ENCODE results near the gene GSTCD. TPM values are rescaled to one million over a fixed set of nuclear protein-coding genes. Genes with fewer than 3 reads are reported as not detected.
"Not testable (repeated sequence)": the region's sequence is repeated elsewhere in the genome, so short reads cannot be mapped to it uniquely, and the experiment has no call there.

The GSTCD gene
- total RNA-seq, 5 donors from 2014 or later (not counting 1 experiment from before 2014, with no cell fraction given): 5.1 to 7.5 (median 5.2) TPM

DNA sequence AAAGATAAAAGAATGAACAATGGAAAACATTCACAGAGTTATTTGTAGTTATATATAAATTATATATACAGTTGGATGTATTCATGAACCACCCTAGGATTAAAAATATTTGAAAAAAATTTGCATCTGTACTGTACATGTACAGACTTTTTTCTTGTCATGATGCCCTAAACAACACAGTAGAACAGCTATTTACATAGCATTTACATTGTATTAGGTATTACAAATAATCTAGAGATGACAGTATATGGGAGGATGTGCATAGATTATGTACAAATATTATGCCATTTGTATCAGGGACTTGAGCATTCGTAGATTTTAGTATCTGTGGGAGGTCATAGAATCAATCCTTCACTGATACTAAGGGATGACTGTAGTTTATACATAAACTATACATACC is 44.8 kb downstream of the GSTCD start:
- no peaks in the 10 kb centered on the region for H3K4me1 Mint-ChIP-seq
- H3K36me3 Mint-ChIP-seq: peaks cover 3% of the 10 kb centered on the region
- DNase-seq (no peak), ATAC-seq (replicated peaks in 1 of 4) (no peak)
- no peaks in the 10 kb centered on the region for H3K9me3 Mint-ChIP-seq
- Histone ChIP-seq H3K9me3 (no peaks in the 10 kb centered on the region), H3K27me3 (replicated peaks in 1 of 2; ENCODE audit: control insufficient read depth in 2 of 2, extremely low read depth in 1 of 2, insufficient read depth in 2 of 2, low read length in 1 of 2) (no peaks in the 10 kb centered on the region), H3K36me3 (ENCODE audit: control insufficient read depth in 2 of 2, extremely low read depth in 1 of 2, insufficient read depth in 1 of 2, low read length in 1 of 2) (no peaks in the 10 kb centered on the region), H3K4me1 (ENCODE audit: control insufficient read depth in 1 of 2, extremely low read depth in 1 of 2, insufficient read depth in 2 of 2, low read length in 2 of 2) (no peaks in the 10 kb centered on the region), H3K27ac (ENCODE audit: low read length) (no peak overlapping the region), H3K4me3 (ENCODE audit: control insufficient read depth in 1 of 2, extremely low read depth in 1 of 2, low read length in 1 of 2) (no peak overlapping the region)
- ChIA-PET POLR2A (no interaction called here), CTCF (interaction anchor here (0.7 kb wide), 2 partner anchors 257 to 457 kb away, joined by 3 read pairs; no protein-coding TSS in a partner anchor)
- H3K27ac Mint-ChIP-seq: no peak overlapping the region
- no CpG with 5 or more reads among the region's 1 CpG for WGBS (ENCODE audit: insufficient coverage)
- no peaks in the 10 kb centered on the region for H3K27me3 Mint-ChIP-seq
- no peak overlapping the region for H3K4me3 Mint-ChIP-seq

DNA sequence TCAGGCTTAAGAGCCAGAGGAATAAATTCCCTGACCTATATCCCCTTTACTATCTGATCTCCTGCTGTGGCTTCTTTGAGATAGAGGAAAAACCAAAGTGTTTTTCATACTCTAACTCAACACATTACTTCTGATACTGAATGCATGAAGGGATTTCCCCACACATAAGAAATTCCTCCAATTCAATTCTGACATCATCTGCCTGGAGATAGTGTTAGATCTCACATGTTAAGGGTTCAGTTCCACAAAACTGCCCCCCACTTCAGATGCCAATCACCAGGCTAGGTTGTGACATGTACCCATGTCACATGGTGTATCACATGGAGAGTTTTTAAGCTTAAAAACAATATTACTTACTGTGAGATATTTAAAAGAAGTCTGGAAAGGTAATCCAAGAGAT is 46.8 kb downstream of the GSTCD start:
- Mint-ChIP-seq H3K9me3 (no peaks in the 10 kb centered on the region), H3K36me3 (no peaks in the 10 kb centered on the region), H3K4me3 (no peak overlapping the region), H3K27ac (no peak overlapping the region), H3K4me1 (no peaks in the 10 kb centered on the region), H3K27me3 (no peaks in the 10 kb centered on the region)
- ChIA-PET CTCF (interaction anchor here in 1 of 2 donors (0.6 kb wide), 1 partner anchor 308 kb away, joined by 6 read pairs; no protein-coding TSS in a partner anchor), POLR2A (no interaction called here)
- Histone ChIP-seq H3K4me1 (ENCODE audit: control insufficient read depth in 1 of 2, extremely low read depth in 1 of 2, insufficient read depth in 2 of 2, low read length in 2 of 2) (no peaks in the 10 kb centered on the region), H3K4me3 (ENCODE audit: control insufficient read depth in 1 of 2, extremely low read depth in 1 of 2, low read length in 1 of 2) (no peak overlapping the region), H3K27ac (ENCODE audit: low read length) (no peak overlapping the region), H3K27me3 (replicated peaks in 1 of 2; ENCODE audit: control insufficient read depth in 2 of 2, extremely low read depth in 1 of 2, insufficient read depth in 2 of 2, low read length in 1 of 2) (no peaks in the 10 kb centered on the region), H3K9me3 (no peaks in the 10 kb centered on the region), H3K36me3 (ENCODE audit: control insufficient read depth in 2 of 2, extremely low read depth in 1 of 2, insufficient read depth in 1 of 2, low read length in 1 of 2) (no peaks in the 10 kb centered on the region)
- no peak for ATAC-seq (replicated peaks in 1 of 4)
- DNase-seq: no peak

GRCh38 chr4:105758958-105759357 is 50.4 kb downstream of the GSTCD start:
- no peaks in the 10 kb centered on the region for H3K9me3 Mint-ChIP-seq
- no CpG with 5 or more reads among the region's 1 CpG for WGBS (ENCODE audit: insufficient coverage)
- H3K36me3 Mint-ChIP-seq: no peaks in the 10 kb centered on the region
- no peak overlapping the region for H3K4me3 ChIP-seq (ENCODE audit: control insufficient read depth in 1 of 2, extremely low read depth in 1 of 2, low read length in 1 of 2)
- ATAC-seq (replicated peaks in 1 of 4) (no peak), DNase-seq (no peak)
- POLR2A ChIA-PET: interaction anchor here in 1 of 2 donors (0.6 kb wide), 1 partner anchor 16 kb away, joined by 14 read pairs; no protein-coding TSS in a partner anchor
- H3K27me3 Mint-ChIP-seq: no peaks in the 10 kb centered on the region
- no peak overlapping the region for H3K4me3 Mint-ChIP-seq
- H3K9me3 ChIP-seq: no peaks in the 10 kb centered on the region
- no peak overlapping the region for H3K27ac Mint-ChIP-seq
- no peaks in the 10 kb centered on the region for H3K27me3 ChIP-seq (replicated peaks in 1 of 2; ENCODE audit: control insufficient read depth in 2 of 2, extremely low read depth in 1 of 2, insufficient read depth in 2 of 2, low read length in 1 of 2)
- no peak overlapping the region for H3K27ac ChIP-seq (ENCODE audit: low read length)
- H3K4me1 ChIP-seq (ENCODE audit: control insufficient read depth in 1 of 2, extremely low read depth in 1 of 2, insufficient read depth in 2 of 2, low read length in 2 of 2): no peaks in the 10 kb centered on the region
- CTCF ChIA-PET: interaction anchor here in 1 of 2 donors (0.7 kb wide), 1 partner anchor 9 kb away, joined by 11 read pairs; no protein-coding TSS in a partner anchor
- no peaks in the 10 kb centered on the region for H3K4me1 Mint-ChIP-seq
- no peaks in the 10 kb centered on the region for H3K36me3 ChIP-seq (ENCODE audit: control insufficient read depth in 2 of 2, extremely low read depth in 1 of 2, insufficient read depth in 1 of 2, low read length in 1 of 2)

GRCh38 chr4:105765690-105766407 is 57.3 kb downstream of the GSTCD start:
- Histone ChIP-seq H3K36me3 (ENCODE audit: control insufficient read depth in 2 of 2, extremely low read depth in 1 of 2, insufficient read depth in 1 of 2, low read length in 1 of 2) (no peaks in the 10 kb centered on the region), H3K4me3 (ENCODE audit: control insufficient read depth in 1 of 2, extremely low read depth in 1 of 2, low read length in 1 of 2) (no peak overlapping the region), H3K27ac (ENCODE audit: low read length) (no peak overlapping the region), H3K9me3 (no peaks in the 10 kb centered on the region), H3K27me3 (replicated peaks in 1 of 2; ENCODE audit: control insufficient read depth in 2 of 2, extremely low read depth in 1 of 2, insufficient read depth in 2 of 2, low read length in 1 of 2) (no peaks in the 10 kb centered on the region), H3K4me1 (ENCODE audit: control insufficient read depth in 1 of 2, extremely low read depth in 1 of 2, insufficient read depth in 2 of 2, low read length in 2 of 2) (no peaks in the 10 kb centered on the region)
- Mint-ChIP-seq H3K9me3 (peaks cover 0 to 8% (median 0%) of the 10 kb centered on the region in 3 donors), H3K4me3 (no peak overlapping the region), H3K36me3 (peaks cover 7% of the 10 kb centered on the region), H3K27ac (no peak overlapping the region), H3K27me3 (no peaks in the 10 kb centered on the region), H3K4me1 (no peaks in the 10 kb centered on the region)
- ChIA-PET POLR2A (no interaction called here), CTCF (no interaction called here)
- ATAC-seq (replicated peaks in 1 of 4): no peak
- 93% methylated on average over 3 of the region's 6 CpGs for WGBS (ENCODE audit: insufficient coverage)
- no peak for DNase-seq

DNA sequence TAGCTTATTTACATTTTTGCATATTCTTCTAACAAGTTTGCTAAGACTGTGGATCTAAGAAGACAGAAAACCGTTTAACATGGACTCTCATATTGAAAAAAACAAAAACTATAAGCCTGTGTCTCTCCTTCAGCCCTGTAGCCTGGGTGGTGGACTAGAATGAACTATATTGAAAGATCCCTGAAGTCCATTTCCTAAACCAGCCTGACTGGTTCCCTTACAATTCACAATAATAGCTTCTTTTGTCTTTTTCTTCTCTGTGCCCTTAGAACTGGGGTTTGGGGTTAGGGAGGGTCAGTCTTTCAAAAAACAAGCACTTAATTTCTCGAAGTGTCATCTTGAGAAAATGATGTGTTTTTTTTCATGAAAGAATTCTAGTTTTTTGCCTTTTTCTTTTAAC is 59.0 kb downstream of the GSTCD start:
- Mint-ChIP-seq H3K9me3 (peaks cover 0 to 11% (median 0%) of the 10 kb centered on the region in 3 donors), H3K4me1 (no peaks in the 10 kb centered on the region), H3K4me3 (no peak overlapping the region), H3K36me3 (peaks cover 18% of the 10 kb centered on the region), H3K27ac (no peak overlapping the region), H3K27me3 (no peaks in the 10 kb centered on the region)
- no peaks in the 10 kb centered on the region for H3K27me3 ChIP-seq (replicated peaks in 1 of 2; ENCODE audit: control insufficient read depth in 2 of 2, extremely low read depth in 1 of 2, insufficient read depth in 2 of 2, low read length in 1 of 2)
- no peak for DNase-seq
- ATAC-seq (replicated peaks in 1 of 4): no peak
- H3K36me3 ChIP-seq (ENCODE audit: control insufficient read depth in 2 of 2, extremely low read depth in 1 of 2, insufficient read depth in 1 of 2, low read length in 1 of 2): no peaks in the 10 kb centered on the region
- no peak overlapping the region for H3K27ac ChIP-seq (ENCODE audit: low read length)
- H3K9me3 ChIP-seq: no peaks in the 10 kb centered on the region
- no peak overlapping the region for H3K4me3 ChIP-seq (ENCODE audit: control insufficient read depth in 1 of 2, extremely low read depth in 1 of 2, low read length in 1 of 2)
- no peaks in the 10 kb centered on the region for H3K4me1 ChIP-seq (ENCODE audit: control insufficient read depth in 1 of 2, extremely low read depth in 1 of 2, insufficient read depth in 2 of 2, low read length in 2 of 2)
- POLR2A ChIA-PET: interaction anchor here in 1 of 2 donors (0.7 kb wide), 1 partner anchor 605 kb away, joined by 5 read pairs; no protein-coding TSS in a partner anchor
- CTCF ChIA-PET: interaction anchor here in 1 of 2 donors (0.7 kb wide), 1 partner anchor 38 kb away, joined by 6 read pairs; no protein-coding TSS in a partner anchor
- no CpG with 5 or more reads among the region's 2 CpGs for whole genome bisulfite sequencing (ENCODE audit: insufficient coverage)

DNA sequence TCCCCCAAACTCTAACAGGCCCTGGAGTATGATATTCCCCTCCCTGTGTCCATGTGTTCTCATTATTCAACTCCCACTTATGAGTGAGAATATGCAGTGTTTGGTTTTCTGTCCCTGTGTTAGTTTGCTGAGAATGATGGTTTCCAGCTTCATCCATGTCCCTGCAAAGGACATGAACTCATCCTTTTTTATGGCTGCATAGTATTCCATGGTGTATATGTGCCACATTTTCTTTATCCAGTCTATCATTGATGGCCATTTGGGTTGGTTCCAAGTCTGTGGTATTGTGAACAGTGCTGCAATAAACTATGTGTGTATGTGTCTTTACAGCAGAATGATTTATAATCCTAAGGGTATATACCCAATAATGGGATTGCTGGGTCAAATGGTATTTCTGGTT is 61.9 kb downstream of the GSTCD start:
- H3K4me1 ChIP-seq (ENCODE audit: control insufficient read depth in 1 of 2, extremely low read depth in 1 of 2, insufficient read depth in 2 of 2, low read length in 2 of 2); CTCF ChIA-PET; H3K4me3 Mint-ChIP-seq; H3K9me3 ChIP-seq; ATAC-seq (replicated peaks in 1 of 4); H3K27ac Mint-ChIP-seq; H3K27me3 ChIP-seq (replicated peaks in 1 of 2; ENCODE audit: control insufficient read depth in 2 of 2, extremely low read depth in 1 of 2, insufficient read depth in 2 of 2, low read length in 1 of 2); DNase-seq; H3K4me3 ChIP-seq (ENCODE audit: control insufficient read depth in 1 of 2, extremely low read depth in 1 of 2, low read length in 1 of 2); H3K36me3 ChIP-seq (ENCODE audit: control insufficient read depth in 2 of 2, extremely low read depth in 1 of 2, insufficient read depth in 1 of 2, low read length in 1 of 2); H3K27ac ChIP-seq (ENCODE audit: low read length); H3K4me1 Mint-ChIP-seq; POLR2A ChIA-PET; H3K27me3 Mint-ChIP-seq: not testable (repeated sequence)
- H3K36me3 Mint-ChIP-seq: peaks cover 40% of the 10 kb centered on the region
- H3K9me3 Mint-ChIP-seq: peaks cover 9 to 16% (median 14%) of the 10 kb centered on the region in 3 donors
